HUES6 (cell line): ENCODE data around the gene KIF1C.

Source experiments
- H3K27ac ChIP-seq: 2 replicates; pipeline ENCODE4 v1.7.0; 2013; ENCODE audit warnings: low read depth, mild to moderate bottlenecking, low read length, inconsistent platforms
- H3K27me3 ChIP-seq: 2 replicates; pipeline ENCODE4 v1.6.1; 2013; ENCODE audit warnings: low read length; ENCODE audit not compliant: control insufficient read depth, insufficient read depth
- H3K36me3 ChIP-seq: 2 replicates; pipeline ENCODE4 v1.6.1; 2013; ENCODE audit warnings: low read length; ENCODE audit not compliant: control insufficient read depth, insufficient read depth
- H3K4me1 ChIP-seq: 2 replicates; pipeline ENCODE4 v1.6.1; 2013; ENCODE audit warnings: low read length; ENCODE audit not compliant: control insufficient read depth, insufficient read depth
- H3K4me3 ChIP-seq: 2 replicates; pipeline ENCODE4 v1.5.1; 2013; ENCODE audit warnings: low read depth, low read length
- H3K9ac ChIP-seq: one replicate; pipeline ENCODE4 v1.6.1; 2013; ENCODE audit warnings: mild to moderate bottlenecking, low read length
- H3K9me3 ChIP-seq: 2 replicates; pipeline ENCODE4 v1.6.1; 2013; ENCODE audit warnings: low read depth, low read length; ENCODE audit not compliant: control insufficient read depth, insufficient read depth

Gene KIF1C

DNA sequence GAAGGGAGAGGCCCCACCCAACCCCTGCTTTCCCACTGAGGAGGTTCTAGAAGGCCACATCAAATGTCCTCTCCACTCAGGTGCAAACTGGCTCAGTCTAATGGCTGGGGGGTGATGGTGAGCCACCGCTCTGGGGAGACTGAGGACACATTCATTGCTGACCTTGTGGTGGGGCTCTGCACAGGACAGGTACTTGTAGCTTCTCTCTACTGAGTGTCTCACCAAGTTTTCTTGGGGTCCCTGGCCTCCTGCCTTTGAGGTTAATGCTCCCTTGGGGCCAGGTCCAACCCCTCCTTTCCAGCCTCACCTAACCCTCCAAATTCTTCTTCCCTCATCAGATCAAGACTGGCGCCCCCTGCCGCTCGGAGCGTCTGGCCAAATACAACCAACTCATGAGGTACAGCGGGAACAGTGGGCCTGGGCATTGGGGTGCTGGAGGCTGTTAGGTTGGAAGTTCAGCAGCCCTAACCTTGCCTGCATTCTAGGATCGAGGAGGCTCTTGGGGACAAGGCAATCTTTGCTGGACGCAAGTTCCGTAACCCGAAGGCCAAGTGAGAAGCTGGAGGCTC is 41.2 kb upstream of the KIF1C start:
- Histone ChIP-seq H3K4me1 (peaks cover 35% of the 10 kb centered on the region), H3K9me3 (no peaks in the 10 kb centered on the region), H3K27ac (no peak overlapping the region), H3K27me3 (no peaks in the 10 kb centered on the region), H3K36me3 (peaks cover 19% of the 10 kb centered on the region), H3K4me3 (no peak overlapping the region), H3K9ac (no peak overlapping the region)

GRCh38 chr17:4958102-4958501 is 39.6 kb upstream of the KIF1C start:
- Histone ChIP-seq H3K9ac (no peak overlapping the region), H3K36me3 (peaks cover 19% of the 10 kb centered on the region), H3K4me3 (no peak overlapping the region)

GRCh38 chr17:4959261-4959965 is 38.3 kb upstream of the KIF1C start:
- Histone ChIP-seq H3K9ac (no peak overlapping the region), H3K27me3 (no peaks in the 10 kb centered on the region), H3K9me3 (no peaks in the 10 kb centered on the region), H3K27ac (no peak overlapping the region), H3K4me1 (peaks cover 17% of the 10 kb centered on the region), H3K4me3 (no peak overlapping the region), H3K36me3 (peaks cover 19% of the 10 kb centered on the region)

More at GRCh38 chr17:4958102-4958501, 39.6 kb upstream of the KIF1C start:
- Histone ChIP-seq H3K9me3 (no peaks in the 10 kb centered on the region), H3K27me3 (no peaks in the 10 kb centered on the region), H3K4me1 (peaks cover 25% of the 10 kb centered on the region), H3K27ac (no peak overlapping the region)

DNA sequence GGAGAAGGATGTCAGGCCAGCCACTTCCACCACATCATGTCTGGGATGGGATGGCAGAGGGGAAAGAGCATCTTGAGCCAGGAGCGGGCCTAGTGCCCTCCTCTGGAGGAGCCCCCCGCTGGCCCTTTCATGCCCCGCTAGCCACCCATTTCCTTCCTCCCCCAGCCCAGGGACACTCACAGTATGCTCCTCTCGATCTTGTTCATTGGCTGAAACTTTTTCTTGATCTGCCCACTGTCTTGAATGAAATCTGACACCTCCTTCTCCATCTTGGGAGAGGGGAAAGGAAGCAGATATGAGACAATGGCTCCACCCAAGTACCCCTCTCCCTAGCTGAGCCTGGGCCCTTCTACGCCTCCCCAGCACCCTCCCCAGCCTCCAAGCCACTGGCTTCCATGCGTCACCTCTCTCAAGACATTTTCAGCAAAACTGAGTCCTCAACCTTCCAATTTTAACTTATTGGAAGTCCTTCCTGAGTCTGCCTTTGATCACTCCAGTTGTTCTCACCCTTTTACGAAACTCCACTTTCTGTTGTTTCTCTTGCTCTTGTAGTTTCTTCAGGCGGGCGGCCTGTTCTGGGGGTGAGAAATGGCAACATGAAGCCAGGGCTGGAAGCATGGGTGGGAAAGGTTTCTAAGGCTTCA is 37.3 kb upstream of the KIF1C start:
- Histone ChIP-seq H3K9ac (no peak overlapping the region), H3K27ac (no peak overlapping the region), H3K4me3 (no peak overlapping the region)

DNA sequence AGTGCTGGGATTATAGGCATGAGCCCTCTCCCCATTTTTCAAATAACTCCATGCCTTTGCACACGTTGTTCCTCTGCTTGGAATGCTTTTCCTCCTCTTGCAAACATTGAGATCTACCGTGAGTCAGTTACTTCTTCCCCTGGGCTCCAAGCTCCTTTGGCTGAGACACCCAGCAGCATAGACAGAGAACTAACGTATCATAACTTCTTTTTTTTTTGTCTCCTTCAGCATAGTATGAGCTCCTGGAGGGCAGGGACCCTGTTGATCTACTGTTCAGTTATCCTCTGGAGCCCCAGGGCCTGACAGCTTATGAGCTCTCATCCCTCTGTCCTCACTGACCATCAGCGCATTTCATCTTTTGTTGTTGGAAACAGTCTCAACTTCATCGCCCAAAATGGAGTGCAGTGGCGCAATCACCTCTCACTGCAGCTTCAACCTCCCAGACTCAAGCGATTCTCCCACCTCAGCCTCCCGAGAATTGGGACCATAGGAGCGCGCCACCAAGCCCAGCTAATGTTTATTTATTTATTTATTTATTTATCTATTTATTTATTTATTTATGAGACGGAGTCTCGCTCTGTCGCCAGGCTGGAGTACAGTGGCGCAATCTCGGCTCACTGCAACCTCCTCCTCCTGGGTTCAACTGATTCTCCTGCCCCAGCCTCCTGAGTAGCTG is 32.3 kb upstream of the KIF1C start:
- Histone ChIP-seq H3K9ac (no peak overlapping the region), H3K36me3 (peaks cover 13% of the 10 kb centered on the region), H3K9me3 (peaks cover 5% of the 10 kb centered on the region; the same call in 1 of the 2 replicates), H3K27me3 (no peaks in the 10 kb centered on the region), H3K27ac (no peak overlapping the region), H3K4me3 (no peak overlapping the region), H3K4me1 (peaks cover 32% of the 10 kb centered on the region)

More for the DNA sequence above, 37.3 kb upstream of the KIF1C start:
- Histone ChIP-seq H3K36me3 (peaks cover 22% of the 10 kb centered on the region), H3K4me1 (peaks cover 17% of the 10 kb centered on the region), H3K9me3 (peaks cover 3% of the 10 kb centered on the region; the same call in 1 of the 2 replicates), H3K27me3 (no peaks in the 10 kb centered on the region)

GRCh38 chr17:4966844-4967538 is 30.8 kb upstream of the KIF1C start:
- H3K27me3 ChIP-seq, result no peaks in the 10 kb centered on the region
- peaks cover 9% of the 10 kb centered on the region for H3K36me3 ChIP-seq
- peaks cover 27% of the 10 kb centered on the region for H3K4me1 ChIP-seq
- peak overlapping the region; percentile 92 for H3K27ac ChIP-seq
- peak overlapping the region; percentile 94 for H3K9ac ChIP-seq
- peaks cover 5% of the 10 kb centered on the region; the same call in 1 of the 2 replicates for H3K9me3 ChIP-seq
- H3K4me3 ChIP-seq, result peak overlapping the region; percentile 89

DNA sequence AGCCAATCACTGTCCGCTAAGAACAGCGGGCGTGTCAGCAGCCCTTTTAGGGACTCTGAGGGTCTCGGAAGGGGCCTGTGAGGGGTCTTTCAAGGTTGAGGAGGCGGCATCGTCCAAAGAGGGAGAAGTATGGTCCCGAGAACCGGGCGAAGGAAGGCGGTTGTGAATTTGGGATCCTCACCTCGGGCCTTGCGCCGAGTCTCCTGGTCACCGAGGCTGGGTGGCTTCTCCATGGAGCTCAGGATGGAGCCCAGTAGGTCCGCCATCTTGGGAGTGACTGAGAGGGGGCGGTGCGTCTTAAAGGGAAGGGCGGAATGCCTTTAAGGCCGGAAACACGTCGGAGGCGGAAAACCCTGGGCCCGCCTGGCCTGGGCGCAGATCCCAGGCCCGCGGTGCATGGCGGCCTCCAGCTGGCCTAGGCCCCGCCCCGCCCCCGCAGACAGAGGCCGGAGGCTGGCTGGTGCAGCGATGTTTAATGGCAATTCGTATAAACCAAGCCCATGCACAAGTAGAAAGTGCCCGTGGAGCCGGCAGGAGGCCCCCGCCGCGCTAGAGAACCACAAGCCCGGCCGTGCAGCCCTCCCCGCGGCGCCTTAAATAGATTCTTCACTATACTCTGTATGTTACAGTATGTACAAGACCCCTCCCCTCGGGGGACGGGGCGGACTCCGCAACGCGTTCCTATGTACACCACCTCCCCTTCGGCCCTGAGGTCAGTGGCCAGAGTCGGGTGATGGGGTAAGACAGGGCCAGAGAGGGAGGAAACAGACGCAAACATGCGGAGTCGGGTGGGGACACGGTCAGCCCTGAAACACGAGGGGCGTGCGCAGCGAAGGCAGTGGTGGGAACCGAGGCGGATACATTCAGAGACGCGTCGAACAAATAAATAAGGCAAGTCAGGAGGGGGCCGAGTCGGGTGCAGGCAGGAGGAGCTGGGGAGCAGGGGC is 29.9 kb upstream of the KIF1C start, which contains the start of gene SPAG7:
TSS of gene SPAG7 (minus strand) at position 279 of the 947 bp plus-strand sequence. CDS start at position 266, 13 bp downstream.
- Histone ChIP-seq H3K4me1 (peaks cover 31% of the 10 kb centered on the region), H3K9me3 (peaks cover 5% of the 10 kb centered on the region; the same call in 1 of the 2 replicates), H3K9ac (peak within 1 kb of the TSS; percentile 94), H3K27ac (peak within 1 kb of the TSS; percentile 92), H3K4me3 (peak within 1 kb of the TSS; percentile 89), H3K36me3 (peaks cover 9% of the 10 kb centered on the region), H3K27me3 (no peaks in the 10 kb centered on the region)

DNA sequence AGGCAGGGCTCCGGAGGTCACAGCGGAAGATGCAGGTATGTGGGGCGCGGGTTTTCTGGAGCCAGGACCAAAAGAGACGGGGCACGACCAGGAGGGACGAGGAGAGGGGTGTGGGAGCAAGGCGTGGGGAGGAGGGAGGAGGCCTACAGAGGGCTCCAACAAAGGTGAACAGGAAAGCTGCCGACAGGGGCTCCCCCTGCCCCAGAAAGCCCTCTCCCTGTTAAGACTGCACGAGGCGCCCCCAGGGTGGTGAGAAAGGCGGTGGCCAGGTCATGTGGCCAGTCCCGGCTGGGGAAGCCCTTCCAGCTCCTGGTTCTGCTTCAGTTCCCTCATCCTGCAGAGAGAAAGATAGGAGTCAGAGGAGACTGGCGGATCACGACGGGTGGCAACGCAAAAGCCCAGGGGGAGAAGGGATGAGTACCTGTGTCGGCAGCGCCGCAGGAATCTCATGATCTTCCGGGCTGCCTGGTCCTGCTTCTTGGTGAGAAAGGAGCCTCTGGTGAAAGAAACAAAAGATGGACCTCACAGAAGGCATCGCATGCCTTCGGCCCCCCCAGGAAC is 29.2 kb upstream of the KIF1C start:
- Histone ChIP-seq H3K4me3 (peak overlapping the region; percentile 89), H3K36me3 (peaks cover 9% of the 10 kb centered on the region), H3K9me3 (peaks cover 5% of the 10 kb centered on the region; the same call in 1 of the 2 replicates), H3K27me3 (no peaks in the 10 kb centered on the region), H3K27ac (peak overlapping the region; percentile 92; the same call in 1 of the 2 replicates), H3K4me1 (peaks cover 33% of the 10 kb centered on the region), H3K9ac (peak overlapping the region; percentile 94)

- Histone ChIP-seq H3K27ac (peak overlapping the region; percentile 92; the same call in 1 of the 2 replicates), H3K9ac (peak overlapping the region; percentile 94), H3K36me3 (peaks cover 9% of the 10 kb centered on the region), H3K9me3 (peaks cover 5% of the 10 kb centered on the region; the same call in 1 of the 2 replicates), H3K4me1 (peaks cover 33% of the 10 kb centered on the region), H3K27me3 (peaks cover 1% of the 10 kb centered on the region; the same call in 1 of the 2 replicates), H3K4me3 (peak overlapping the region; percentile 89)
Measured at GRCh38 chr17:4969047-4969550, 28.7 kb upstream of the KIF1C start.
